ENCODE results near the gene KCNK16. TPM values are rescaled to one million over a fixed set of nuclear protein-coding genes. Genes with fewer than 3 reads are reported as not detected.

KCNK16 gene
- not detected for polyA plus RNA-seq (2013, experiment 1 of 2)
- not detected for polyA plus RNA-seq (2013, experiment 2 of 2)

DNA sequence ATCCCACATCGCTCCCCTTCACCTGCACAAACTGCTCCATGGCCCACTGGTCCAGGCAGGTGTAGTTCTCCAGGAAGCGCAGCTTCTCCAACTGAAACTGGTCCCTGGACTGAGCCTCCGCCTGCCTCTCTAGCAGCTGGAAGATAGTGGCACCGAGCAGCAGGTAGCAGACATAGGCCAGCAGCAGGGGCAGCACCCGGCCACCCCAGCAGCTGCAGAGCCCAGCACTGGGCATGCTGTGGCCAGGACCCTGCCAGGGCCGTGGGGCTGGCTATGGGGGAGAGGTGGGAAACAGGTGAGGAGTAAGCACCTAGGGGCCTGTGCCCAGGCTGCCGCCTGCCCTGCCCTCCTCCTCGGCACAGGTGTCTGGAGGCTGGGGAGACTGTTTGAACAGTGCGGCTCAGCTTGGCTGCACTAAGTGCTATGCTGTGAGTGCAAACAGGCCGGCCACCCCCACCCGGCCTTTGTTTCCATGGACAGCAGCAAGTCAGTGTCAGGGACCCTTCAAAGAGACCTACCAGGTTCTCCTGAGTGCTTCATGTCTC is at the start of gene KCNK16:
KCNK16 (minus strand) TSS at position 397 of the 545 bp plus-strand sequence; CDS start at position 235, 162 bp downstream.
- H2BK15ac ChIP-seq (ENCODE audit: low read length) = no peak within 1 kb of the TSS
- H3K4me3 ChIP-seq (ENCODE audit: low read length in 2 of 2) = no peak within 1 kb of the TSS
- peaks cover 0 to 19% (median 0%) of the 10 kb centered on the region in 3 experiments for H3K27me3 ChIP-seq (ENCODE audit: control insufficient read depth in 3 of 3, insufficient read depth in 3 of 3, low read depth in 1 of 3, low read length in 3 of 3)
- no peaks in the 10 kb centered on the region for H3K4me1 ChIP-seq (ENCODE audit: control insufficient read depth in 2 of 2, insufficient read depth in 1 of 2, low read depth in 1 of 2, low read length in 2 of 2)
- H3K23ac ChIP-seq (ENCODE audit: low read depth, low read length, poor library complexity) = no peak within 1 kb of the TSS
- H2BK5ac ChIP-seq (ENCODE audit: low read length) = no peak within 1 kb of the TSS
- no peak within 1 kb of the TSS for H3K9ac ChIP-seq (ENCODE audit: low read depth, low read length, poor library complexity)
- no CpG with 5 or more reads among the region's 11 CpGs for WGBS, 2 donors (ENCODE audit: extremely low coverage in 2 of 2, insufficient read length in 2 of 2, insufficient replicate concordance in 1 of 2)
- H2BK12ac ChIP-seq (ENCODE audit: low read length) = no peak within 1 kb of the TSS
- H3K79me1 ChIP-seq (ENCODE audit: low read depth, low read length) = no peaks in the 10 kb centered on the region
- H4K91ac ChIP-seq (ENCODE audit: low read depth, low read length, poor library complexity) = no peak within 1 kb of the TSS
- H3K4ac ChIP-seq (ENCODE audit: low read length) = no peak within 1 kb of the TSS
- no peak within 1 kb of the TSS for H2AFZ ChIP-seq (ENCODE audit: low read length)
- no peak within 1 kb of the TSS for H3K27ac ChIP-seq (replicated peaks; ENCODE audit: low read length)
- H3K14ac ChIP-seq (ENCODE audit: low read length) = no peak within 1 kb of the TSS
- no peaks in the 10 kb centered on the region for H3K9me3 ChIP-seq (replicated peaks in 1 of 2; ENCODE audit: control insufficient read depth in 2 of 2, insufficient read depth in 1 of 2, low read depth in 1 of 2, low read length in 2 of 2)
- no peaks in the 10 kb centered on the region for H3K36me3 ChIP-seq (replicated peaks in 1 of 2; ENCODE audit: control insufficient read depth in 2 of 2, insufficient read depth in 2 of 2, low read length in 2 of 2)
- H3K4me2 ChIP-seq (ENCODE audit: insufficient read depth, low read length, poor library complexity, severe bottlenecking) = no peak within 1 kb of the TSS
- no peak for DNase-seq (ENCODE audit: low spot score)
- H2BK120ac ChIP-seq (ENCODE audit: low read depth, low read length) = no peak within 1 kb of the TSS
- peak within 1 kb of the TSS; percentile 63 for H3K18ac ChIP-seq (ENCODE audit: low read length)
- no peak within 1 kb of the TSS for H2AK5ac ChIP-seq (ENCODE audit: low read depth, low read length)
- H4K8ac ChIP-seq (ENCODE audit: low read depth, low read length) = no peak within 1 kb of the TSS

DNA sequence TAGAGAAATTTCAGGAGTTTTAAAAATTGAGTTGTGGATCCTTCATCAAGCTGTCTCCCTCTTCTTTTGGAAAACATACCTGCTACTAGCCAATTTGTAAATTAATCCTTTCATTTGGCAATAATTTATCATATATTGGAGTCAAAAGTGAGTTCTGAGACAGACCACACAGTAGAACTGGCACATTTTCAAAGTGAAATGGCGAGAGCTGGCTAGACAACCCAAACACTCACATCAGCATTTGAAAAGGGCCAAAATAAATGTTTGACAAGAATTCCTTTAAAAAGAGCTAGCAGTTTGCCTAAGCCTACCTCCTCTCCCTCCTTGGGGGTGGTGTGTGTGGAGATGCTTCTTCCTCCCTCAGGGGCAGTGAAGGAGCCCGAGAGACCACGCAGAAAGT is 47.9 kb upstream of the KCNK16 start:
- Histone ChIP-seq H3K27me3 (ENCODE audit: control insufficient read depth in 3 of 3, insufficient read depth in 3 of 3, low read depth in 1 of 3, low read length in 3 of 3) (no peaks in the 10 kb centered on the region), H2BK5ac (ENCODE audit: low read length) (no peak overlapping the region), H3K4me3 (ENCODE audit: low read length in 2 of 2) (no peak overlapping the region), H4K8ac (ENCODE audit: low read depth, low read length) (no peak overlapping the region), H4K91ac (ENCODE audit: low read depth, low read length, poor library complexity) (no peak overlapping the region), H3K4ac (ENCODE audit: low read length) (no peak overlapping the region), H2BK12ac (ENCODE audit: low read length) (no peak overlapping the region), H3K36me3 (replicated peaks in 1 of 2; ENCODE audit: control insufficient read depth in 2 of 2, insufficient read depth in 2 of 2, low read length in 2 of 2) (no peaks in the 10 kb centered on the region), H3K18ac (ENCODE audit: low read length) (no peak overlapping the region), H2BK120ac (ENCODE audit: low read depth, low read length) (no peak overlapping the region), H2AFZ (ENCODE audit: low read length) (no peak overlapping the region), H3K14ac (ENCODE audit: low read length) (no peak overlapping the region), H2AK5ac (ENCODE audit: low read depth, low read length) (no peak overlapping the region), H3K23ac (ENCODE audit: low read depth, low read length, poor library complexity) (no peak overlapping the region), H2BK15ac (ENCODE audit: low read length) (no peak overlapping the region), H3K9ac (ENCODE audit: low read depth, low read length, poor library complexity) (no peak overlapping the region), H3K4me1 (ENCODE audit: control insufficient read depth in 2 of 2, insufficient read depth in 1 of 2, low read depth in 1 of 2, low read length in 2 of 2) (peaks cover 0 to 7% of the 10 kb centered on the region in 2 donors), H3K4me2 (ENCODE audit: insufficient read depth, low read length, poor library complexity, severe bottlenecking) (no peak overlapping the region), H3K27ac (replicated peaks; ENCODE audit: low read length) (no peak overlapping the region), H3K79me1 (ENCODE audit: low read depth, low read length) (no peaks in the 10 kb centered on the region), H3K9me3 (replicated peaks in 1 of 2; ENCODE audit: control insufficient read depth in 2 of 2, insufficient read depth in 1 of 2, low read depth in 1 of 2, low read length in 2 of 2) (no peaks in the 10 kb centered on the region)
- WGBS, 2 donors (ENCODE audit: extremely low coverage in 2 of 2, insufficient read length in 2 of 2, insufficient replicate concordance in 1 of 2) = no CpG with 5 or more reads among the region's 3 CpGs
- DNase-seq (ENCODE audit: low spot score) = no peak

DNA sequence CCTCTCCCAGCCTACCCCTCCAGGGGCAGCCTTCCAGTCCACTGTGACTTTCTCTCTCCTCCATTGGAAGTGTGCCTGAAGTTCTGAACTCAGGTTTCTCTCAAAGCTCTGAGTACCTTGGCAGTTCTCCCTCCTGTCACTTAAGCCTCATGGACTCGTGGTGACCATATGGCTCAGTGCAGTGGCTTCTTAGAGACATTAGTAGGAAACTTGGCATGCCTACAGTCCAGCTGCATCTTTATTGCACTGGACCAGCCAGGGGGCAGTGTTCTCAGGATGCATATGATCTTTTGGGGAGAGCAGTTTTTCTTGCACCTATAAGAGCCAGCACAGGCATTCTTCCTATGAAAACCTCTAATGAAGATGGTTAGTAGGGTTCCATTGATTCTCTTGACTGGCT is 47.5 kb upstream of the KCNK16 start:
- no peak for DNase-seq (ENCODE audit: low spot score)
- no peak overlapping the region for H3K9ac ChIP-seq (ENCODE audit: low read depth, low read length, poor library complexity)
- H3K18ac ChIP-seq (ENCODE audit: low read length) = peak overlapping the region; percentile 14
- WGBS, 2 donors (ENCODE audit: extremely low coverage in 2 of 2, insufficient read length in 2 of 2, insufficient replicate concordance in 1 of 2) = no CpG with 5 or more reads among the region's 1 CpG
- H3K9me3 ChIP-seq (replicated peaks in 1 of 2; ENCODE audit: control insufficient read depth in 2 of 2, insufficient read depth in 1 of 2, low read depth in 1 of 2, low read length in 2 of 2) = no peaks in the 10 kb centered on the region
- H2BK5ac ChIP-seq (ENCODE audit: low read length) = no peak overlapping the region
- no peak overlapping the region for H2AFZ ChIP-seq (ENCODE audit: low read length)
- H2AK5ac ChIP-seq (ENCODE audit: low read depth, low read length) = no peak overlapping the region
- H2BK120ac ChIP-seq (ENCODE audit: low read depth, low read length) = no peak overlapping the region
- no peak overlapping the region for H3K14ac ChIP-seq (ENCODE audit: low read length)
- H3K4me3 ChIP-seq (ENCODE audit: low read length in 2 of 2) = no peak overlapping the region
- no peaks in the 10 kb centered on the region for H3K79me1 ChIP-seq (ENCODE audit: low read depth, low read length)
- H3K36me3 ChIP-seq (replicated peaks in 1 of 2; ENCODE audit: control insufficient read depth in 2 of 2, insufficient read depth in 2 of 2, low read length in 2 of 2) = no peaks in the 10 kb centered on the region
- no peak overlapping the region for H4K8ac ChIP-seq (ENCODE audit: low read depth, low read length)
- no peak overlapping the region for H2BK15ac ChIP-seq (ENCODE audit: low read length)
- no peak overlapping the region for H3K23ac ChIP-seq (ENCODE audit: low read depth, low read length, poor library complexity)
- no peak overlapping the region for H3K4me2 ChIP-seq (ENCODE audit: insufficient read depth, low read length, poor library complexity, severe bottlenecking)
- no peak overlapping the region for H4K91ac ChIP-seq (ENCODE audit: low read depth, low read length, poor library complexity)
- no peaks in the 10 kb centered on the region for H3K27me3 ChIP-seq (ENCODE audit: control insufficient read depth in 3 of 3, insufficient read depth in 3 of 3, low read depth in 1 of 3, low read length in 3 of 3)
- no peak overlapping the region for H2BK12ac ChIP-seq (ENCODE audit: low read length)
- H3K4me1 ChIP-seq (ENCODE audit: control insufficient read depth in 2 of 2, insufficient read depth in 1 of 2, low read depth in 1 of 2, low read length in 2 of 2) = peaks cover 0 to 7% of the 10 kb centered on the region in 2 donors
- no peak overlapping the region for H3K4ac ChIP-seq (ENCODE audit: low read length)
- no peak overlapping the region for H3K27ac ChIP-seq (replicated peaks; ENCODE audit: low read length)

DNA sequence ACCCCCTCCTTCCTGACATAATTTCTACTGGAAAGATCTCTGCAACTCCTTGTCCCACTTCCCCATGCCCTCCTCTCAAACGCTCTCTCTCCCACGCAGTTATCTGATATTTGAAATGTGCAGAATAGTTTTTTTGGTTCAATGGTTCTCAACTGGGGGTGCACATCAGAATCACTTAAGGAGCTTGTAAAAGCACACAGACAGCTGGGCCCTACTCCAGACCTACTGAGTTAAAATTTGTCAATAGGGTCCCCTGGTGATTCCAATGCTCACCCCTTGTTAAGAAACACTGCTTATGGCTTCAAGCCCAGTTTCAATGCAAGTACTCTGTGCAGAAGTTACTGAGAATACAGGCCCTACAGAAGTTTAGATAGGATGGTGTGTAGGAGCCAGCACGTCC is 45.2 kb upstream of the KCNK16 start:
- H3K79me1 ChIP-seq (ENCODE audit: low read depth, low read length) = no peaks in the 10 kb centered on the region

More for the DNA sequence above, 45.2 kb upstream of the KCNK16 start:
- Histone ChIP-seq H4K8ac (ENCODE audit: low read depth, low read length) (no peak overlapping the region), H3K36me3 (replicated peaks in 1 of 2; ENCODE audit: control insufficient read depth in 2 of 2, insufficient read depth in 2 of 2, low read length in 2 of 2) (no peaks in the 10 kb centered on the region), H2AFZ (ENCODE audit: low read length) (no peak overlapping the region), H3K27me3 (ENCODE audit: control insufficient read depth in 3 of 3, insufficient read depth in 3 of 3, low read depth in 1 of 3, low read length in 3 of 3) (no peaks in the 10 kb centered on the region), H3K23ac (ENCODE audit: low read depth, low read length, poor library complexity) (no peak overlapping the region), H3K4me1 (ENCODE audit: control insufficient read depth in 2 of 2, insufficient read depth in 1 of 2, low read depth in 1 of 2, low read length in 2 of 2) (peaks cover 0 to 7% of the 10 kb centered on the region in 2 donors), H3K9me3 (replicated peaks in 1 of 2; ENCODE audit: control insufficient read depth in 2 of 2, insufficient read depth in 1 of 2, low read depth in 1 of 2, low read length in 2 of 2) (no peaks in the 10 kb centered on the region), H3K4me3 (ENCODE audit: low read length in 2 of 2) (no peak overlapping the region), H2BK12ac (ENCODE audit: low read length) (no peak overlapping the region), H2BK120ac (ENCODE audit: low read depth, low read length) (no peak overlapping the region), H3K4me2 (ENCODE audit: insufficient read depth, low read length, poor library complexity, severe bottlenecking) (no peak overlapping the region), H3K14ac (ENCODE audit: low read length) (no peak overlapping the region), H4K91ac (ENCODE audit: low read depth, low read length, poor library complexity) (no peak overlapping the region), H3K4ac (ENCODE audit: low read length) (no peak overlapping the region), H3K18ac (ENCODE audit: low read length) (peak overlapping the region; percentile 20), H3K27ac (replicated peaks; ENCODE audit: low read length) (no peak overlapping the region), H2BK15ac (ENCODE audit: low read length) (no peak overlapping the region), H2BK5ac (ENCODE audit: low read length) (no peak overlapping the region), H2AK5ac (ENCODE audit: low read depth, low read length) (no peak overlapping the region), H3K9ac (ENCODE audit: low read depth, low read length, poor library complexity) (no peak overlapping the region)
- no CpG with 5 or more reads among the region's 3 CpGs for WGBS, 2 donors (ENCODE audit: extremely low coverage in 2 of 2, insufficient read length in 2 of 2, insufficient replicate concordance in 1 of 2)
- no peak for DNase-seq (ENCODE audit: low spot score)
